H1 (cell line): ENCODE data around the gene PAQR5. TPM values are rescaled to one million over a fixed set of nuclear protein-coding genes. Genes with fewer than 3 reads are reported as not detected.

ENCODE experiments used
- CBX5 ChIP-seq: fragments of 300-800, 300-1000 bp; sonication (generic); IDR thresholded peaks from 2 replicates; pipeline ENCODE4 v1.7.1; 2016; ENCODE audit warnings: antibody characterized with exemption, low read length, low read depth
- NRF1 ChIP-seq: IDR thresholded peaks from 2 replicates; pipeline ENCODE4 v1.6.1; 2011; ENCODE audit warnings: mild to moderate bottlenecking, low read depth, low read length, improper control_type of control experiment
- polyA plus RNA-seq, 7 experiments: library from polyadenylated mRNA; depleted of rRNA in 3 of 7; stranded (reverse) in 5 of 7; unstranded in 2 of 7; fragments of >200 nt in 5 of 7; fragments of 200-250 nt in 2 of 7; gene quantifications; 1 replicate in 5 of 7; 2 replicates in 1 of 7; 4 replicates in 1 of 7; pipeline versions ENCODE4 v1.2.1 to v1.2.3, GENCODE V29; 2011 to 2013; ENCODE audit warnings: missing spikeins in 2 of 7, mixed read lengths in 2 of 7
- total RNA-seq: library from RNA; stranded (reverse); fragmentation: NEBNext Ultra II Directional; extraction: Animal tissue kit (Norgen Biotek cat#: 25700); gene quantifications from 2 replicates; pipeline ENCODE4 v1.2.1, GENCODE V29; 2021
- TF ChIP-seq, protein P1 (sequence below), 3 experiments: IDR thresholded peaks; 1 replicate in 2 of 3; 2 replicates in 1 of 3; pipeline versions ENCODE4 v1.5.1 to v1.6.1; 2011; ENCODE audit warnings: low read length in 3 of 3, mild to moderate bottlenecking in 3 of 3, inconsistent platforms in 2 of 3, low read depth in 1 of 3, moderate library complexity in 1 of 3; ENCODE audit not compliant: insufficient read depth in 1 of 3; ENCODE audit errors: control extremely low read depth in 1 of 3

Gene PAQR5
- total and polyA plus RNA-seq, 2 of the 8 experiments (the other 6 are each of a cell fraction or from before 2014, with no cell fraction given): 8.7 to 18.1 TPM

DNA sequence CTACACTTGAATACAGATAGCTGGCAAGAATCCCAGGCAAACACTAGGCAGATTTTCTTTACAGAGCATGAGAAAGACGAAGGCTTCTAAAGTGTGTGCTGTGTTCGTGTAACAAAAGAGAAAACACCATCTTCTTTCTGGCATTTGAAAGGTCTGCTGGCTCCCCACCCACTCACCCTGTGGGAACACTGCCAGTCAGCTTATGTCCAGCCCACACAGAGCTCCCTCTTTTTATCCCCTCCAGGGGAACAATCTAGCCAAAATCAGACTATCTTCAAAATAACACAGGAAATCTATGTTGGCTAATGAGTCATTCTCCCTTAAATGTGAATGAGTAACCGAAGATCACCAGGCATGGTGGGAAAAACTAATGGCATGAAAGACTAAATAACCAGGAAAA lies 45.6 kb upstream of the PAQR5 start (continued):
- TF ChIP-seq, protein P1, sequence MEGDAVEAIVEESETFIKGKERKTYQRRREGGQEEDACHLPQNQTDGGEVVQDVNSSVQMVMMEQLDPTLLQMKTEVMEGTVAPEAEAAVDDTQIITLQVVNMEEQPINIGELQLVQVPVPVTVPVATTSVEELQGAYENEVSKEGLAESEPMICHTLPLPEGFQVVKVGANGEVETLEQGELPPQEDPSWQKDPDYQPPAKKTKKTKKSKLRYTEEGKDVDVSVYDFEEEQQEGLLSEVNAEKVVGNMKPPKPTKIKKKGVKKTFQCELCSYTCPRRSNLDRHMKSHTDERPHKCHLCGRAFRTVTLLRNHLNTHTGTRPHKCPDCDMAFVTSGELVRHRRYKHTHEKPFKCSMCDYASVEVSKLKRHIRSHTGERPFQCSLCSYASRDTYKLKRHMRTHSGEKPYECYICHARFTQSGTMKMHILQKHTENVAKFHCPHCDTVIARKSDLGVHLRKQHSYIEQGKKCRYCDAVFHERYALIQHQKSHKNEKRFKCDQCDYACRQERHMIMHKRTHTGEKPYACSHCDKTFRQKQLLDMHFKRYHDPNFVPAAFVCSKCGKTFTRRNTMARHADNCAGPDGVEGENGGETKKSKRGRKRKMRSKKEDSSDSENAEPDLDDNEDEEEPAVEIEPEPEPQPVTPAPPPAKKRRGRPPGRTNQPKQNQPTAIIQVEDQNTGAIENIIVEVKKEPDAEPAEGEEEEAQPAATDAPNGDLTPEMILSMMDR (IDR thresholded peaks at IDR 0.05; ENCODE audit: control extremely low read depth in 1 of 3, insufficient read depth in 1 of 3, low read depth in 1 of 3, low read length in 3 of 3): no peak
- TF ChIP-seq CBX5 (no peak), NRF1 (no peak)
- TF ChIP-seq, all 59 proteins: peak for 0
